Gastrocnemius medialis (tissue), 4 donors: ENCODE data around the gene PAPPA. TPM values are rescaled to one million over a fixed set of nuclear protein-coding genes. Genes with fewer than 3 reads are reported as not detected.

Source experiments
- ATAC-seq, 2 donors: fragments of 150-250 bp; one replicate each; pipeline ENCODE4 v1.9.1; 2016
- DNase-seq, 2 donors: peaks; one replicate each; pipeline ENCODE4 v3.0.0-alpha.2; 2019
- H3K27ac ChIP-seq, 4 donors: fragments of 200-600 bp; sonication (generic); 1 replicate in 1 of 4; 2 replicates in 3 of 4; pipeline ENCODE4 v1.5.1; 2016 to 2018; ENCODE audit warnings: mild to moderate bottlenecking in 2 of 4, moderate library complexity in 1 of 4
- H3K27me3 ChIP-seq, 3 donors: fragments of 200-600 bp; sonication (generic) in 2 of 3; 1 replicate in 1 of 3; 2 replicates in 2 of 3; pipeline versions ENCODE4 v1.5.1 to v1.6.0; 2016 to 2019; ENCODE audit warnings: mild to moderate bottlenecking in 1 of 3, moderate library complexity in 1 of 3
- H3K36me3 ChIP-seq, 2 donors: fragments of 200-600 bp; sonication (generic) in 1 of 2; one replicate each; pipeline ENCODE4 v1.5.1; 2017 to 2018
- H3K4me1 ChIP-seq, 2 donors: fragments of 200-600 bp; sonication (generic) in 1 of 2; one replicate each; pipeline ENCODE4 v1.5.1; 2016 to 2017; ENCODE audit warnings: mild to moderate bottlenecking in 2 of 2
- H3K4me3 ChIP-seq, 4 donors: fragments of 200-600 bp; sonication (generic) in 3 of 4; 1 replicate in 1 of 4; 2 replicates in 3 of 4; pipeline ENCODE4 v1.5.1; 2016 to 2019; ENCODE audit warnings: mild to moderate bottlenecking in 2 of 4
- H3K9me3 ChIP-seq, 3 donors: fragments of 200-600 bp; sonication (generic) in 2 of 3; 1 replicate in 1 of 3; 2 replicates in 2 of 3; pipeline ENCODE4 v1.5.1; 2016 to 2019
- POLR2A ChIP-seq, 2 donors: fragments of 450-650 bp; IDR thresholded peaks; one replicate each; pipeline ENCODE4 v1.6.1; 2017; ENCODE audit warnings: antibody characterized with exemption in 2 of 2, mild to moderate bottlenecking in 2 of 2, moderate library complexity in 2 of 2
- in situ Hi-C, 4 donors: fragments of 200-750 bp; cut with MboI; loops; one replicate each; pipeline versions ENCODE4 v1.15.0 to v1.8.0; 2017; ENCODE audit warnings: low sequenced_read_pairs in 4 of 4
- intact Hi-C: fragments of 100-400 bp; cut with DNase I; formaldehyde crosslinking; loops from one replicate; pipeline ENCODE4 v1.15.1; 2023; ENCODE audit warnings: low total_unique reads
- total RNA-seq, 4 donors: library from RNA; depleted of rRNA; stranded (reverse); fragments of >200 nt; gene quantifications; one replicate each; pipeline versions ENCODE4 v1.1.0 to v1.2.3, GENCODE V29; 2016
- TF ChIP-seq, protein P1 (sequence below), 5 experiments: fragments of 450-650 bp in 3 of 5; fragments of 200-600 bp in 2 of 5; sonication (generic) in 2 of 5; IDR thresholded peaks in 4 of 5; conservative IDR thresholded peaks in 1 of 5; 1 replicate in 4 of 5; 2 replicates in 1 of 5; pipeline ENCODE4 v1.5.1; 2016 to 2019; ENCODE audit warnings: antibody characterized with exemption in 5 of 5, mild to moderate bottlenecking in 3 of 5, moderate library complexity in 3 of 5

The PAPPA gene
- total RNA-seq, 4 donors from 2014 or later: 0.56 to 2.1 (median 1.4) TPM

DNA sequence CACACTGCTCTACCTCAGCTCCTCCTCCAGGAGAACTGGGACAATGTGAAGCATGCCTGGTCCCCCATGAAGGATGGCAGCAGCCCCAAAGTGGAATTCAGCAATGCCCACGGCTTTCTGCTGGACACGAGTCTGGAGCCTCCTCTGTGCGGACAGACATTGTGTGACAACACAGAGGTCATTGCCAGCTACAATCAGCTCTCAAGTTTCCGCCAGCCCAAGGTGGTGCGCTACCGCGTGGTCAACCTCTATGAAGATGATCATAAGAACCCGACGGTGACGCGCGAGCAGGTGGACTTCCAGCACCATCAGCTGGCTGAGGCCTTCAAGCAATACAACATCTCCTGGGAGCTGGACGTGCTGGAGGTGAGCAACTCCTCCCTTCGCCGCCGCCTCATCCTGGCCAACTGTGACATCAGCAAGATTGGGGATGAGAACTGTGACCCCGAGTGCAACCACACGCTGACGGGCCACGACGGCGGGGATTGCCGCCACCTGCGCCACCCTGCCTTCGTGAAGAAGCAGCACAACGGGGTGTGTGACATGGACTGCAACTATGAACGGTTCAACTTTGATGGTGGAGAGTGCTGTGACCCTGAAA, 34.1 kb downstream of the PAPPA start:
- TF ChIP-seq POLR2A (IDR thresholded peaks at IDR 0.05): no peak
- TF ChIP-seq, protein P1, sequence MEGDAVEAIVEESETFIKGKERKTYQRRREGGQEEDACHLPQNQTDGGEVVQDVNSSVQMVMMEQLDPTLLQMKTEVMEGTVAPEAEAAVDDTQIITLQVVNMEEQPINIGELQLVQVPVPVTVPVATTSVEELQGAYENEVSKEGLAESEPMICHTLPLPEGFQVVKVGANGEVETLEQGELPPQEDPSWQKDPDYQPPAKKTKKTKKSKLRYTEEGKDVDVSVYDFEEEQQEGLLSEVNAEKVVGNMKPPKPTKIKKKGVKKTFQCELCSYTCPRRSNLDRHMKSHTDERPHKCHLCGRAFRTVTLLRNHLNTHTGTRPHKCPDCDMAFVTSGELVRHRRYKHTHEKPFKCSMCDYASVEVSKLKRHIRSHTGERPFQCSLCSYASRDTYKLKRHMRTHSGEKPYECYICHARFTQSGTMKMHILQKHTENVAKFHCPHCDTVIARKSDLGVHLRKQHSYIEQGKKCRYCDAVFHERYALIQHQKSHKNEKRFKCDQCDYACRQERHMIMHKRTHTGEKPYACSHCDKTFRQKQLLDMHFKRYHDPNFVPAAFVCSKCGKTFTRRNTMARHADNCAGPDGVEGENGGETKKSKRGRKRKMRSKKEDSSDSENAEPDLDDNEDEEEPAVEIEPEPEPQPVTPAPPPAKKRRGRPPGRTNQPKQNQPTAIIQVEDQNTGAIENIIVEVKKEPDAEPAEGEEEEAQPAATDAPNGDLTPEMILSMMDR (IDR thresholded peaks at IDR 0.05 in 4 of 5, conservative IDR thresholded peaks at IDR 0.05 in 1 of 5): no peak
- Histone ChIP-seq H3K4me3 (no peak overlapping the region), H3K36me3 (no peaks in the 10 kb centered on the region), H3K9me3 (no peaks in the 10 kb centered on the region), H3K27me3 (no peaks in the 10 kb centered on the region), H3K27ac (no peak overlapping the region), H3K4me1 (no peaks in the 10 kb centered on the region)
- in situ Hi-C loops: no loop called here
- DNase-seq (no peak), ATAC-seq (no peak)
- intact Hi-C loops: no loop called here

DNA sequence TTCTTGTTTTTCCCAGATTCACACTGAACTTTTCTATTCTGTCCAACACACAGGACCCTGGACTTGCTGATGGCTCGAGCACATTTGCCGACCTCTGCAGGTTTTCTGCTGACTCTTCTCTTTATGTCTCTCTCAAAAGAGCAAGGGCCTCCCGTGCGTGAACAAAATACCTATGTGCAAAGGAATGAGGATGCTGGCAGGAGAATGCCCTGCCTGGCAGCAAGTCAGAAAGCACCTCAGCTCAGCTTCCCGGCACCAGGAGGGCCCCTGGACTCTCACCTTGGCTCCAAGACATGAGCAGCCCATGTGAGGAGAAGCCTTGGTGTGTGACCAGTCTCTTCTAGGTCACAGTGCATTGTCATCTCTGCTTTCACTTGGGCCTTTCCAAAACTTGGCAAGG, 36.1 kb downstream of the PAPPA start:
- no peaks in the 10 kb centered on the region for H3K36me3 ChIP-seq
- in situ Hi-C loops (no loop called here), intact Hi-C loops (no loop called here)
- ATAC-seq: no peak
- no peak overlapping the region for H3K27ac ChIP-seq
- H3K27me3 ChIP-seq: no peaks in the 10 kb centered on the region
- no peak for TF ChIP-seq POLR2A (IDR thresholded peaks at IDR 0.05)
- TF ChIP-seq, protein P1 (IDR thresholded peaks at IDR 0.05 in 4 of 5, conservative IDR thresholded peaks at IDR 0.05 in 1 of 5): no peak
- H3K9me3 ChIP-seq: no peaks in the 10 kb centered on the region
- DNase-seq: no peak
- H3K4me3 ChIP-seq: no peak overlapping the region
- H3K4me1 ChIP-seq: no peaks in the 10 kb centered on the region

DNA sequence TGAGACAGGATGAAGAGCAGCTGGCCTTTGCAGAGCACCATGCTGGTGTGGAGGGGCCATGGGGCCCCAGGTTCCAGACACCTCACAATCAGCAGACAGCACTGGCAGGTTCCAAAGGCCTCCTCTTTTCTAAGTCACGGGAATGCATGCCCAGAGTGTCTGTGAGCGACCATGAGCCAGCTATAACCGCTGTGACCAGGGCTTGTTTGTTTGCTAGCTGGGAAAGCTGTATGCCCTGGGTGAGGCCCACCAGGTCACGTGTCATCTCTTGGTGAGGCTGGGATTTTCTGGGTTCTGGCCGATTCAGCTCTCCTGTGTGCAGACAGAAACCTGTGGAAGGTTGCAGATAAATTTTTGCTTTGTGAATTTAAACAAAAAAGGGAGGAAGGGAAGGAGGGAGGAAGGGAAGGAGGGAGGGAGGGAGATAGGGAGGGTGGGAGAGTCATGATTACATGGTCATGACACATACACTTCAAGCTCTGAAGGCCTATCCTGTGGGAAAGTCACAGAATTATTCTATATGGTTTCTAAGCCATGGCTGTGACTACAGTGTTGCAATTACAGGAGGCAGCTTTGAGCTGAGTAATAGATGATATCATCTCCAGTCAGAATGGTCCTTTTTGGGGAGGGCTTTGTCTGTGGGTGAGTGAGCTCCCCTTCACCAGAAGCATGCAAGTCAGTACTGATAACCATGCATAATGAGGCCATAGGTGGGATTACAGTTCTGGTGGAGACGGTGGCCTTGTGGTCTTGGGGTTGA, 37.2 kb downstream of the PAPPA start:
- intact Hi-C loops (no loop called here), in situ Hi-C loops (no loop called here)
- TF ChIP-seq, protein P1 (IDR thresholded peaks at IDR 0.05 in 4 of 5, conservative IDR thresholded peaks at IDR 0.05 in 1 of 5): no peak
- TF ChIP-seq POLR2A (IDR thresholded peaks at IDR 0.05): no peak
- no peaks in the 10 kb centered on the region for H3K36me3 ChIP-seq
- no peak overlapping the region for H3K4me3 ChIP-seq
- no peaks in the 10 kb centered on the region for H3K9me3 ChIP-seq
- H3K4me1 ChIP-seq: no peaks in the 10 kb centered on the region
- DNase-seq (no peak), ATAC-seq (no peak)
- H3K27ac ChIP-seq: no peak overlapping the region
- no peaks in the 10 kb centered on the region for H3K27me3 ChIP-seq

DNA sequence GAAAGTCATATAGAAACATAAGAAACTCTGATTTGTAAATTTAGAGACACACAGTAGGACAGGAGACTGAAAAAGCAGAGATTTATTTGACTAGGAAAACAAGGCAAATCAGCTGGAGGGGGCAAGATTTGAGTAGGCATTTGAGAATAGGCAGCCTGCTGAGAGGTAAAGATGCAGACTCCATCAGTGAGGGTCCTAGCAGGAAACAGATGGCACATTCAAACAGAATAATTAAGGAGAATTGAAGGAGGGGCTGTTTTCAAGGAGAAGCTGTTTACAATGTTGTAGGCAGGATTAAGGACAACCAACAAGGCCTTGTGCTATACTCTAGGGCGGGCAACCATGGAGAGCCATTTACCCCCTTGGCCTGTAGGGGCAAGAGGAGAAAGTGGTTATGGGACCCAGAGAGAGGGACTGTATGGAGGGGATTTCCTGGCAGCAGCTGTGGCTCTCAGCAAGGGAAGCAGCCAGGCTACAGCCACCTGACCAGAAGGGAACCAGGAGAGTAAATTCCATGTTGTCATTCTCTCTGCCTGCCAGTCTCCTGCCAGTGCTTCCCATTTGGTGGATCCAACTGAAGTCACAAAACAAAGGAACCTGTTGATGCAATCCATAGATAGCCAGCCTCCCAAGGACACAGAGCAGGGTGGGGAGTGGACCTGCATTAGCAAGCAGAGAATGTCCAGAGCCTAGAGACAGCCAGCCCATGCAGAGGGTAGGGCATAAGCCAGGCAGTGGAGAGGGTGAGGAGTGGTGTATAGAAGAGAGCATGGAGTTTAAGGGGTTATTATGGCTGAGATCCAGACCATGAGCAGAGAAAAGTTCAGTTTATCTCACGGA, 38.2 kb downstream of the PAPPA start:
- no peaks in the 10 kb centered on the region for H3K27me3 ChIP-seq
- H3K4me3 ChIP-seq: no peak overlapping the region
- ATAC-seq (no peak), DNase-seq (no peak)
- intact Hi-C loops (no loop called here), in situ Hi-C loops (no loop called here)
- no peaks in the 10 kb centered on the region for H3K4me1 ChIP-seq
- no peaks in the 10 kb centered on the region for H3K36me3 ChIP-seq
- no peaks in the 10 kb centered on the region for H3K9me3 ChIP-seq
- H3K27ac ChIP-seq: no peak overlapping the region
- TF ChIP-seq, protein P1 (IDR thresholded peaks at IDR 0.05 in 4 of 5, conservative IDR thresholded peaks at IDR 0.05 in 1 of 5): no peak
- TF ChIP-seq POLR2A (IDR thresholded peaks at IDR 0.05): no peak
